ENCODE data around the gene ERCC6.
A peak's percentile ranks its signal among the peaks of the same experiment; 100 is the strongest.

ERCC6 gene

GRCh38 chr10:49538381-49539319 is at the start of gene ERCC6:
ERCC6 (minus strand) TSS chr10:49539121.
- DNase-seq = peak; percentile 97

GRCh38 chr10:49587981-49588380 is 49.1 kb upstream of the ERCC6 start:
- no peak for DNase-seq

- DNase-seq = no peak
These were observed 46.5 kb upstream of the ERCC6 start for GRCh38 chr10:49585387-49585786.

- no peak for DNase-seq
These were observed 40.7 kb upstream of the ERCC6 start for GRCh38 chr10:49579621-49580020.

- no peak for DNase-seq
These were observed 39.5 kb upstream of the ERCC6 start for GRCh38 chr10:49578392-49578791.

- DNase-seq = no peak
These were observed 38.4 kb upstream of the ERCC6 start for GRCh38 chr10:49577182-49577925.

GRCh38 chr10:49575489-49576072 is 36.7 kb upstream of the ERCC6 start:
- no peak for DNase-seq

GRCh38 chr10:49572594-49573114 is 33.7 kb upstream of the ERCC6 start:
- DNase-seq = no peak

- no peak for DNase-seq
These were observed 32.5 kb upstream of the ERCC6 start for GRCh38 chr10:49571388-49571787.

- no peak for DNase-seq
These were observed 30.2 kb upstream of the ERCC6 start for GRCh38 chr10:49569031-49569631.

GRCh38 chr10:49568235-49568634 is 29.3 kb upstream of the ERCC6 start:
- DNase-seq = no peak

GRCh38 chr10:49567810-49568209 is 28.9 kb upstream of the ERCC6 start:
- no peak for DNase-seq

- DNase-seq = no peak
These were observed 25.6 kb upstream of the ERCC6 start for GRCh38 chr10:49564461-49565009.

GRCh38 chr10:49562893-49563292 is 24.0 kb upstream of the ERCC6 start:
- DNase-seq = no peak

- DNase-seq = no peak
These were observed 21.6 kb upstream of the ERCC6 start for GRCh38 chr10:49560526-49560925.

- DNase-seq = no peak
These were observed 20.6 kb upstream of the ERCC6 start for GRCh38 chr10:49559476-49559875.

GRCh38 chr10:49558190-49558589 is 19.3 kb upstream of the ERCC6 start:
- no peak for DNase-seq

- DNase-seq = no peak
These were observed 18.8 kb upstream of the ERCC6 start for GRCh38 chr10:49557681-49558080.

- no peak for DNase-seq
These were observed 17.8 kb upstream of the ERCC6 start for GRCh38 chr10:49556723-49557122.

- no peak for DNase-seq
These were observed 13.4 kb upstream of the ERCC6 start for GRCh38 chr10:49552277-49552676.

- no peak for DNase-seq
These were observed 11.6 kb upstream of the ERCC6 start for GRCh38 chr10:49550563-49550962.

- no peak for DNase-seq
These were observed 10.9 kb upstream of the ERCC6 start for GRCh38 chr10:49549640-49550346.
